BLaER1 treated with 17β-estradiol and CSF1 and Interleukin-3, amounts not matched to agents 10 nM and 100 nM (cell line): ENCODE results near the gene CYTH4.

Experiments
- H3K27ac ChIP-seq, 11 experiments: shearing (Covaris generic); formaldehyde crosslinking; 2 replicates each; pipeline ENCODE4 v1.8.1; 2022
- H3K27me3 ChIP-seq, 11 experiments: shearing (Covaris generic); formaldehyde crosslinking; 2 replicates each; pipeline ENCODE4 v1.8.1; 2022
- H3K36me3 ChIP-seq, 11 experiments: shearing (Covaris generic); formaldehyde crosslinking; 2 replicates each; pipeline ENCODE4 v1.8.1; 2022
- H3K4me1 ChIP-seq, 10 experiments: shearing (Covaris generic); formaldehyde crosslinking; 2 replicates each; pipeline ENCODE4 v1.8.1; 2022
- H3K4me2 ChIP-seq, 11 experiments: shearing (Covaris generic); formaldehyde crosslinking; 2 replicates each; pipeline ENCODE4 v1.8.1; 2022
- H3K4me3 ChIP-seq, 10 experiments: shearing (Covaris generic); formaldehyde crosslinking; 2 replicates each; pipeline ENCODE4 v1.8.1; 2022
- H3K9ac ChIP-seq, 11 experiments: shearing (Covaris generic); formaldehyde crosslinking; 2 replicates each; pipeline ENCODE4 v1.8.1; 2022
- H3K9me3 ChIP-seq, 11 experiments: shearing (Covaris generic); formaldehyde crosslinking; replicated peaks in 1 of 11; 2 replicates each; pipeline ENCODE4 v1.8.1; 2022
- H4K20me1 ChIP-seq, 11 experiments: shearing (Covaris generic); formaldehyde crosslinking; 2 replicates each; pipeline ENCODE4 v1.8.1; 2022
- Cebpa-rat ChIP-seq, 11 experiments: shearing (Covaris generic); IDR thresholded peaks; 2 replicates each; pipeline ENCODE4 v1.8.1; 2022

The CYTH4 gene

GRCh38 chr22:37354261-37354660 is 72.0 kb downstream of the CYTH4 start:
- Histone ChIP-seq H3K27me3 (peaks cover 0 to 28% (median 0%) of the 10 kb centered on the region in 11 experiments; a peak in 4 of 22 replicates), H4K20me1 (peaks cover 0 to 15% (median 0%) of the 10 kb centered on the region in 11 experiments; a peak in 3 of 22 replicates), H3K9ac (peak overlapping the region in 7 of 11 experiments; percentile 22 to 78 (median 76); a peak in 11 of 22 replicates), H3K4me3 (peak overlapping the region in 2 of 10 experiments; percentile 1 to 25; a peak in 4 of 20 replicates), H3K36me3 (peaks cover 0 to 12% (median 0%) of the 10 kb centered on the region in 11 experiments; a peak in 4 of 22 replicates), H3K9me3 (peaks cover 0 to 7% (median 0%) of the 10 kb centered on the region in 11 experiments; a peak in 3 of 22 replicates), H3K4me1 (peaks cover 27 to 99% (median 86%) of the 10 kb centered on the region in 10 experiments), H3K27ac (peak overlapping the region in 8 of 11 experiments; percentile 57 to 90 (median 78); a peak in 15 of 22 replicates), H3K4me2 (peak overlapping the region; percentile 52 to 94 (median 87))
- TF ChIP-seq Cebpa-rat (IDR thresholded peaks at IDR 0.05) = no peak

- H3K9me3 ChIP-seq = peaks cover 0 to 7% (median 0%) of the 10 kb centered on the region in 11 experiments; a peak in 3 of 22 replicates
- H3K4me2 ChIP-seq = peak overlapping the region; percentile 17 to 94 (median 87); a peak in 21 of 22 replicates
- peak overlapping the region in 7 of 11 experiments; percentile 17 to 78 (median 76); a peak in 12 of 22 replicates for H3K9ac ChIP-seq
- peaks cover 0 to 15% (median 0%) of the 10 kb centered on the region in 11 experiments; a peak in 3 of 22 replicates for H4K20me1 ChIP-seq
- peaks cover 27 to 99% (median 86%) of the 10 kb centered on the region in 10 experiments for H3K4me1 ChIP-seq
- peak overlapping the region in 8 of 11 experiments; percentile 57 to 90 (median 78); a peak in 15 of 22 replicates for H3K27ac ChIP-seq
- peak in 4 of 11 experiments; percentile 48 to 93 (median 84); a peak in 7 of 22 replicates for TF ChIP-seq Cebpa-rat (IDR thresholded peaks at IDR 0.05)
- H3K4me3 ChIP-seq = peak overlapping the region in 3 of 10 experiments; percentile 1 to 25 (median 2); a peak in 6 of 20 replicates
- H3K27me3 ChIP-seq = peaks cover 0 to 28% (median 0%) of the 10 kb centered on the region in 11 experiments; a peak in 4 of 22 replicates
- peaks cover 0 to 12% (median 0%) of the 10 kb centered on the region in 11 experiments; a peak in 4 of 22 replicates for H3K36me3 ChIP-seq
These were observed 72.4 kb downstream of the CYTH4 start for GRCh38 chr22:37354670-37355069.

GRCh38 chr22:37355174-37355573 is 72.9 kb downstream of the CYTH4 start:
- Histone ChIP-seq H3K27me3 (peaks cover 0 to 28% (median 0%) of the 10 kb centered on the region in 11 experiments; a peak in 4 of 22 replicates), H3K27ac (peak overlapping the region in 8 of 11 experiments; percentile 16 to 90 (median 78); a peak in 15 of 22 replicates), H3K4me1 (peaks cover 28 to 99% (median 86%) of the 10 kb centered on the region in 10 experiments)

GRCh38 chr22:37356922-37357321 is 74.6 kb downstream of the CYTH4 start:
- Histone ChIP-seq H3K9ac (no peak overlapping the region), H3K9me3 (peaks cover 0 to 7% (median 0%) of the 10 kb centered on the region in 11 experiments; a peak in 3 of 22 replicates), H4K20me1 (peaks cover 0 to 9% (median 0%) of the 10 kb centered on the region in 11 experiments; a peak in 2 of 22 replicates), H3K27me3 (peaks cover 0 to 28% (median 0%) of the 10 kb centered on the region in 11 experiments; a peak in 4 of 22 replicates), H3K4me2 (peak overlapping the region in 8 of 11 experiments; percentile 13 to 94 (median 40); a peak in 7 of 22 replicates), H3K27ac (peak overlapping the region in 4 of 11 experiments; percentile 85 to 90 (median 88); a peak in 6 of 22 replicates), H3K4me3 (no peak overlapping the region), H3K4me1 (peaks cover 40 to 99% (median 86%) of the 10 kb centered on the region in 10 experiments), H3K36me3 (peaks cover 0 to 12% (median 0%) of the 10 kb centered on the region in 11 experiments; a peak in 4 of 22 replicates)
- no peak for TF ChIP-seq Cebpa-rat (IDR thresholded peaks at IDR 0.05)

More at GRCh38 chr22:37355174-37355573, 72.9 kb downstream of the CYTH4 start:
- Histone ChIP-seq H3K9ac (peak overlapping the region in 7 of 11 experiments; percentile 17 to 78 (median 76); a peak in 11 of 22 replicates), H3K4me3 (peak overlapping the region in 3 of 10 experiments; percentile 1 to 25 (median 2); a peak in 4 of 20 replicates), H3K9me3 (peaks cover 0 to 7% (median 0%) of the 10 kb centered on the region in 11 experiments; a peak in 3 of 22 replicates), H3K4me2 (peak overlapping the region; percentile 17 to 94 (median 87); a peak in 19 of 22 replicates), H3K36me3 (peaks cover 0 to 12% (median 0%) of the 10 kb centered on the region in 11 experiments; a peak in 4 of 22 replicates), H4K20me1 (peaks cover 0 to 11% (median 0%) of the 10 kb centered on the region in 11 experiments; a peak in 3 of 22 replicates)
- no peak for TF ChIP-seq Cebpa-rat (IDR thresholded peaks at IDR 0.05)

GRCh38 chr22:37357446-37358075 is 75.3 kb downstream of the CYTH4 start:
- Histone ChIP-seq H3K9ac (peak overlapping the region in 3 of 11 experiments; percentile 5 to 22 (median 7); a peak in 2 of 22 replicates), H3K9me3 (peaks cover 0 to 7% (median 0%) of the 10 kb centered on the region in 11 experiments; a peak in 3 of 22 replicates), H3K4me2 (peak overlapping the region in 9 of 11 experiments; percentile 8 to 94 (median 25); a peak in 9 of 22 replicates), H3K36me3 (peaks cover 0 to 12% (median 0%) of the 10 kb centered on the region in 11 experiments; a peak in 4 of 22 replicates), H3K4me1 (peaks cover 43 to 99% (median 86%) of the 10 kb centered on the region in 10 experiments), H3K27ac (peak overlapping the region in 4 of 11 experiments; percentile 43 to 90 (median 88); a peak in 6 of 22 replicates), H3K4me3 (no peak overlapping the region), H3K27me3 (peaks cover 0 to 29% (median 0%) of the 10 kb centered on the region in 11 experiments; a peak in 4 of 22 replicates), H4K20me1 (peaks cover 0 to 8% (median 0%) of the 10 kb centered on the region in 11 experiments; a peak in 2 of 22 replicates)
- TF ChIP-seq Cebpa-rat (IDR thresholded peaks at IDR 0.05) = peak in 1 of 11 experiments; percentile 43; a peak in 1 of 22 replicates

- no peak for TF ChIP-seq Cebpa-rat (IDR thresholded peaks at IDR 0.05)
- no peak overlapping the region for H3K9ac ChIP-seq
- H3K4me1 ChIP-seq = peaks cover 39 to 99% (median 86%) of the 10 kb centered on the region in 10 experiments
- H3K27me3 ChIP-seq = peaks cover 0 to 29% (median 0%) of the 10 kb centered on the region in 11 experiments; a peak in 4 of 22 replicates
- H3K27ac ChIP-seq = peak overlapping the region in 4 of 11 experiments; percentile 43 to 90 (median 88); a peak in 4 of 22 replicates
- H3K4me2 ChIP-seq = peak overlapping the region in 7 of 11 experiments; percentile 8 to 94 (median 15); a peak in 6 of 22 replicates
- H3K4me3 ChIP-seq = no peak overlapping the region
- peaks cover 0 to 7% (median 0%) of the 10 kb centered on the region in 11 experiments; a peak in 3 of 22 replicates for H3K9me3 ChIP-seq
- H3K36me3 ChIP-seq = peaks cover 0 to 12% (median 0%) of the 10 kb centered on the region in 11 experiments; a peak in 4 of 22 replicates
- H4K20me1 ChIP-seq = peaks cover 0 to under 1% (median 0%) of the 10 kb centered on the region in 11 experiments; a peak in 2 of 22 replicates
These were observed 76.1 kb downstream of the CYTH4 start for GRCh38 chr22:37358386-37358785.

GRCh38 chr22:37358917-37359316 is 76.6 kb downstream of the CYTH4 start:
- peak overlapping the region in 3 of 11 experiments; percentile 41 to 100 (median 98); a peak in 3 of 22 replicates for H3K4me2 ChIP-seq
- peaks cover 0 to 7% (median 0%) of the 10 kb centered on the region in 11 experiments; a peak in 3 of 22 replicates for H3K9me3 ChIP-seq
- H3K27ac ChIP-seq = peak overlapping the region in 4 of 11 experiments; percentile 70 to 90 (median 88); a peak in 4 of 22 replicates
- no peak overlapping the region for H3K9ac ChIP-seq
- H3K4me1 ChIP-seq = peaks cover 39 to 99% (median 86%) of the 10 kb centered on the region in 10 experiments
- H3K27me3 ChIP-seq = peaks cover 0 to 28% (median 0%) of the 10 kb centered on the region in 11 experiments; a peak in 4 of 22 replicates
- no peaks in the 10 kb centered on the region; a peak in 1 of 22 replicates for H4K20me1 ChIP-seq
- TF ChIP-seq Cebpa-rat (IDR thresholded peaks at IDR 0.05) = no peak
- peaks cover 0 to 12% (median 0%) of the 10 kb centered on the region in 11 experiments; a peak in 4 of 22 replicates for H3K36me3 ChIP-seq
- no peak overlapping the region for H3K4me3 ChIP-seq
